Measurements from ENCODE around the gene HAUS6. TPM values are rescaled to one million over a fixed set of nuclear protein-coding genes. Genes with fewer than 3 reads are reported as not detected.
A peak's percentile ranks its signal among the peaks of the same experiment; 100 is the strongest.

The HAUS6 gene
- total and polyA plus RNA-seq, 2 experiments from 2014 or later = 32.7 to 48.7 TPM

- Mint-ChIP-seq H3K9me3 (no peaks in the 10 kb centered on the region), H3K27me3 (ENCODE audit: insufficient read depth, low read depth, poor library complexity) (no peaks in the 10 kb centered on the region), H3K4me3 (no peak overlapping the region), H3K27ac (no peak overlapping the region), H3K36me3 (ENCODE audit: low read depth) (no peaks in the 10 kb centered on the region), H3K4me1 (no peaks in the 10 kb centered on the region)
- Histone ChIP-seq H4K20me1 (replicated peaks; ENCODE audit: insufficient read depth) (no peaks in the 10 kb centered on the region), H2AFZ (0 out of 2 replicates have a peak overlapping the region, but pooled peaks have one; percentile 3), H3K4me1 (ENCODE audit: insufficient read depth) (no peaks in the 10 kb centered on the region), H3F3A (replicated peaks; ENCODE audit: low read depth) (no peaks in the 10 kb centered on the region), H3K36me3 (ENCODE audit: insufficient read depth) (no peaks in the 10 kb centered on the region), H3K79me2 (replicated peaks; ENCODE audit: insufficient read depth) (no peaks in the 10 kb centered on the region), H3K4me3 (no peak overlapping the region), H3K9me2 (ENCODE audit: insufficient read depth) (no peaks in the 10 kb centered on the region), H3K27me3 (ENCODE audit: insufficient read depth) (no peaks in the 10 kb centered on the region), H3K27ac (ENCODE audit: low read depth) (no peak overlapping the region), H3K4me2 (no peak overlapping the region)
- TF ChIP-seq CREB1 (CRISPR knock-in tag; IDR thresholded peaks at IDR 0.05; ENCODE audit: low read depth) (no peak), ZNF331 (CRISPR knock-in tag; IDR thresholded peaks at IDR 0.05; ENCODE audit: low read depth) (no peak), EZH2 (IDR thresholded peaks at IDR 0.05; ENCODE audit: low read depth, unreplicated experiment) (no peak), ZNF462 (CRISPR knock-in tag; IDR thresholded peaks at IDR 0.05) (no peak), JUNB (IDR thresholded peaks at IDR 0.05; ENCODE audit: unreplicated experiment) (no peak), REST (IDR thresholded peaks at IDR 0.05; ENCODE audit: unreplicated experiment) (no peak), STAT1 (IDR thresholded peaks at IDR 0.05; ENCODE audit: unreplicated experiment) (no peak)
- DNase-seq (ENCODE audit: low spot score) = no peak
- no peak for ATAC-seq
Observed at GRCh38 chr9:19151425-19152159, 48.9 kb upstream of the HAUS6 start.

Data from GM23338 (cell line).